Measurements from ENCODE around the gene RAB3IL1.

Gene RAB3IL1

GRCh38 chr11:61862714-61863547, 54.4 kb downstream of the RAB3IL1 start:
- DNase-seq, result no peak

DNA sequence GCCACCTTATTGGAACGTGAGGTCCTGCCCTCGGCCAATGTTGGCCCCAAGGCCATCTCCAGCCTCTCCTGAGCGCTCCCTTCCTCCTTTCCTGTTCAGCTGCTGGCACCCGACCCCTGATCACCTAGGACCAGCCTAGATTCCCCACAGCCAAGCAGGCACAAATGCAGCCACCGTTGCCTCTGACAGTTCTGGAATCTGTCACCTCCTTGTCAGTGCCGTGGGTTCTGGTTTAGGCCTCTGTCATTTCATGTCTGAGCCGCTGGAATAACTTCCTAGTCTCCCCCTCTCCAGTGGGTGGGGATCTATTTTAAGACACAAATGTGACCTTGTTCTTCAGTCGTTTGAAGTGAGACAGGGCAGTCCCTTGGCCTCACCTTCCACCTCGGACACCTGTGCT, 55.7 kb downstream of the RAB3IL1 start:
- no peak for DNase-seq

- no peak for DNase-seq
Measured at GRCh38 chr11:61860054-61860903, 57.1 kb downstream of the RAB3IL1 start.

DNA sequence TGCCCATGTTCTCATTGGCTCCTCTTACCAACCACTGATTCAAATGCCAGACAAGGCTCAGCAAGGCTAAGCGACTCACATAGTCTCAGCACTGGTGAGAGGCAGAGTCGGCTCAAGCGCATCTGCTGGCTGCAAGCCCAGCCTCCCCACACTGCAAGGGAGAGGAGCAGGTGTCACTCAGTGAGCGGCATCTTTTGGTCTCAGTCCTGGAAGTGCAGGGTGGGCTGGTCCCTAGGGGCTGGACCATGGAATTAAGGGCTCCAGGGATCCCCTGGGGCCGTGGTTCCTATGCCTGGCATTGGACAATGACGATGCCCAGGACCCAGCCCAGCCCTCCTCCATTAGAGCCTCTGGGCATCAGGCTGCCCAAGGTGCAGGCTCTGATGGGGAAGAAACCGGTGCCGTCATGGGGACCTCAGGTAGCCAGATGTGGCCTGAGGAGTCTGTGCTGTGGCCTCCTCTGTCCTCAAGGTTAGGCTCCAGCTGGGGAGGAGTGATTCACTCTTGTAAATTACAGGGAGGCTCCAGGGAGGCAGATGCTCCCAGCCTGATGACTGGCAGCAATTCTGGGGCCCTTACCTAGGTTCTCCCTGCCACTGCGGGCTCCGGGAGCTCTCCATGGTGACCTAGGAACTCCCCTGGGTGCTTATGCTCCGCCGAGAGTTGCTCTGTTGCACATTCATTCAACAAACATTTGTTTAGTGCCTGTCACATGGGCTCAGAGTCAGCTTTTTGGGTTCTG, 61.3 kb downstream of the RAB3IL1 start:
- no peak for DNase-seq

- no peak for DNase-seq
Measured at GRCh38 chr11:61854966-61855714, 62.2 kb downstream of the RAB3IL1 start.

GRCh38 chr11:61854206-61854895, 63.0 kb downstream of the RAB3IL1 start:
- DNase-seq, result no peak

DNA sequence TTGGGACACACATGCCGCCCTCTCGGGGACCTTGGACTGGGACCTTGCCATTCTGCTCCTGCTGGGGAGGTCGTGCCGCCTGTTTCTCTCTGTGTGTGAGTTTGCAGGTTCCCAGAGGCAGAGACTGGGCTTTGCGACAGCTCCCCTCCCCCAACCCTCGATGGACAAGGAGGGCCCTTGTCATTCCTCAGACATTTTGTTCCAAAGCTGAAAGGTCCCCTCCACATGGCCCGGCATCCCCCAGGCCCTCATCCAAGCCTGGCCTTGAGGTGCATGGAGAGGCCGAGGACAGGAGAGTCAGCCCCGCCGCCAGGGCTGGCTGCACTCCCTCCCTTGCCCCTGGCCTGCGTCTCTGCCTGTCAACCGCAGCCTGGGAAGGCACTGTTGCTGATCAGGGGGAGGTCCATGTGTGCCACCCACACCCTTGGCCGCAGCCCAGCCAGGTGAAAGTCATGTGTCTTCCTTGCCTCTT, 63.6 kb downstream of the RAB3IL1 start:
- no peak for DNase-seq

DNA sequence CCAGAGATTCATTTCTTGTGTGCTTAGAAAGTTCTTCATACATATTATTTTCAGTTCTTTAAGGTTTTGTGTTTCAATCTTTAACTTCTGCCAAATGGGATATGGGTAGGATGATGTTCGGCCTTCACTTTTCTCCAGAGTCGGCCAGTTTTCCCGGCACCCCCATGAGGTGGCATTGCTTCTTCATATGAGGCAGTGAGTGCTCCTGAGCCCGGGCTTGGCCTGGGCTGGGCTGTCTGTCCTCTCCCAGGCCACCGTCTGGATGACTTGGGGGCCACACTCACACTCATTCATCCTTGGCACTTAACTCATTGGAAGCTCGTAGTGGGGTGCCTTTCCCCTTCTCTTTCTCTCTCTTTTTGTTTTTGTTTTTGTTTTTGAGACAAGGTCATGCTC, 65.5 kb downstream of the RAB3IL1 start:
- DNase-seq, result no peak

GRCh38 chr11:61851113-61851899, 66.1 kb downstream of the RAB3IL1 start:
- no peak for DNase-seq

DNA sequence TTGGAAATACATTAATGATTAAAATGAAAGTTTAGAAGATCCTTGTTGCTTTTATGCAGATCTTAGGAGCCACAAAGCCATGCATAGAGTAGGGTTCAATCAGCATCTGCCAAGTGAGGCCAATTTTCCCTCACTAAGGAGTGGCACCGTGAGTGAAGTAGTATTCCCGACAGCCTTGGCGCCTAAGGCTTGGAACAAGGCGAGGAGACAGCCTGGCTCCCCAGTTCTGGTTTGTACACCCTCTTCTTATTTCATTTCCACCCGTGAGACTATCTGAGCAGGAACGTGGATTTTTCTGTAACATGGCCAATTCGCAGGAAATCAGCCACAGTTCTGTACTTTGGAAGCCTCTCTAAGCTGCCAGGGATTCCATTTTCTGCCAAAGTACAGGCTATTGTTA, 66.7 kb downstream of the RAB3IL1 start:
- no peak for DNase-seq

DNA sequence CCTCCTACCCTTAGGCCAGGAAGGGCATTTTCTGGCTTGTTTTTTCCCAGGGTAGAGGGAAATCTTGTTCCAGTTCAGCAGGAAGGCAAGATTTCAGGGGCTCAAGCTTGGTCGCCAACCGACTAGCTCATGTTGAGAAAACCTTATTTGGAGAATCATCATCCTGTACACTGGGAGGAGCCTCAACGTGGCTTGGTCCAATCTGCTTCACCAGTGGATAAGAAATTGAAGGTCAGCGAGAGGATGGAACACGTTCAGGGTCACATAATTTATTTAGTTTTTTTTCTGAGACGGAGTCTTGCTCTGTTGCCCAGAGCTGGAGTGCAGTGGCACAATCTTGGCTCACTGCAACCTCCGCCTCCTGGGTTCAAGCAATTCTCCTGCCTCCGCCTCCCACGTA, 68.7 kb downstream of the RAB3IL1 start:
- no peak for DNase-seq

DNA sequence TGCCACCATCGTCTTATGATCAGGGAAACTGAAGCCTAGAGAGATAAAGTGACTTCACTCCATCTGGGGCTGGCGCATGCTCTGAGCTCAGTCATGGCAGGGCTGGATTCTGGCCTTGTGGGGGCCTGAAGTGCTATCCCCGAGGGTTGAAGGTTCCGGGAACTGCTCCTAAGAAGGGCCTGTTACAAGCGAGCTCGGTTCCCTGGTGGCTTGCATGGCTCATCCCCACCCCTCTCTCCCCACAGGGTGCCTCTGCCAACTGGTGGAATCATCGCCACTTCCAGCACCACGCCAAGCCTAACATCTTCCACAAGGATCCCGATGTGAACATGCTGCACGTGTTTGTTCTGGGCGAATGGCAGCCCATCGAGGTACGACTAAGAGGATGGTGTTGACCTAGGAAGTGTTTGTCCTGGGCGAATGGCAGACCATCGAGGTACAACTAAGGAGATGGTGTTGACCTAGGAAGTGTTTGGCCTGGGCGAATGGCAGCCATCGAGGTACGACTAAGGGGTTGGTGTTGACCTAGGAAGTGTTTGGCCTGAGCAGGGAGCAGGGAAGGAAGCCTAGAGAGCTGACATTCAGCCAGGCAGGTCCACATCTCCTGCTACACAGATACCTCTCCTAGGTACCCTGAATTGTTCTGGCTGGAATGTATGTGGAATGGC, 69.3 kb downstream of the RAB3IL1 start:
- no peak for DNase-seq
